ENCODE data around the gene SBSN. TPM values are rescaled to one million over a fixed set of nuclear protein-coding genes. Genes with fewer than 3 reads are reported as not detected.

Gene SBSN
- total and polyA plus RNA-seq, 2 experiments from 2014 or later = 0.19 TPM; not detected in 1

- no peaks in the 10 kb centered on the region for H3K4me1 ChIP-seq (ENCODE audit: insufficient read depth)
- H3K4me3 ChIP-seq = no peak overlapping the region
- H3K9me2 ChIP-seq (replicated peaks; ENCODE audit: insufficient read depth) = no peaks in the 10 kb centered on the region
- DNase-seq (ENCODE audit: low spot score) = no peak
- H3K79me2 ChIP-seq = no peaks in the 10 kb centered on the region
- H3K9me3 ChIP-seq (ENCODE audit: low read depth) = no peaks in the 10 kb centered on the region
- H3K27me3 ChIP-seq = peaks cover 2% of the 10 kb centered on the region
- no peak overlapping the region for H3K27ac ChIP-seq
- no peak overlapping the region for H3K4me2 ChIP-seq
- TF ChIP-seq EZH2 (IDR thresholded peaks at IDR 0.05; ENCODE audit: borderline replicate concordance) (no peak), EZH2phosphoT487 (IDR thresholded peaks at IDR 0.05; ENCODE audit: low read depth, severe bottlenecking, unreplicated experiment) (no peak), CTCF (IDR thresholded peaks at IDR 0.05; ENCODE audit: poor library complexity) (no peak)
- 75% methylated on average over 17 of the region's 19 CpGs for WGBS (ENCODE audit: low lambda C conversion rate, missing lambda C conversion rate)
- H3K36me3 ChIP-seq (replicated peaks; ENCODE audit: insufficient read depth, low read depth) = no peaks in the 10 kb centered on the region
- no peaks in the 10 kb centered on the region for H4K20me1 ChIP-seq (ENCODE audit: insufficient read depth, poor library complexity, severe bottlenecking)
- H2AFZ ChIP-seq = no peak overlapping the region
Measured at GRCh38 chr19:35529241-35530218, 1.4 kb upstream of the SBSN start.

GRCh38 chr19:35525873-35526272 is 2.2 kb downstream of the SBSN start:
- H4K20me1 ChIP-seq (ENCODE audit: insufficient read depth, poor library complexity, severe bottlenecking) = no peaks in the 10 kb centered on the region
- H3K9me2 ChIP-seq (replicated peaks; ENCODE audit: insufficient read depth) = no peaks in the 10 kb centered on the region
- 71% methylated on average over 4 of the region's 4 CpGs for WGBS (ENCODE audit: low lambda C conversion rate, missing lambda C conversion rate)
- H3K4me1 ChIP-seq (ENCODE audit: insufficient read depth) = no peaks in the 10 kb centered on the region
- H3K36me3 ChIP-seq (replicated peaks; ENCODE audit: insufficient read depth, low read depth) = no peaks in the 10 kb centered on the region
- peaks cover 7% of the 10 kb centered on the region for H3K27me3 ChIP-seq
- H3K4me3 ChIP-seq = no peak overlapping the region
- no peaks in the 10 kb centered on the region for H3K9me3 ChIP-seq (ENCODE audit: low read depth)
- H3K27ac ChIP-seq = no peak overlapping the region
- TF ChIP-seq EZH2phosphoT487 (IDR thresholded peaks at IDR 0.05; ENCODE audit: low read depth, severe bottlenecking, unreplicated experiment) (no peak), CTCF (IDR thresholded peaks at IDR 0.05; ENCODE audit: poor library complexity) (no peak), EZH2 (IDR thresholded peaks at IDR 0.05; ENCODE audit: borderline replicate concordance) (no peak)
- H3K4me2 ChIP-seq = no peak overlapping the region
- DNase-seq (ENCODE audit: low spot score) = no peak
- no peak overlapping the region for H2AFZ ChIP-seq
- H3K79me2 ChIP-seq = no peaks in the 10 kb centered on the region

GRCh38 chr19:35524181-35524837 is 3.8 kb downstream of the SBSN start:
- no peak for TF ChIP-seq CTCF (IDR thresholded peaks at IDR 0.05; ENCODE audit: poor library complexity)
- no peak overlapping the region for H3K27ac ChIP-seq
- H2AFZ ChIP-seq = no peak overlapping the region
- no peaks in the 10 kb centered on the region for H3K9me3 ChIP-seq (ENCODE audit: low read depth)
- 16% methylated on average over 10 of the region's 11 CpGs for WGBS (ENCODE audit: low lambda C conversion rate, missing lambda C conversion rate)
- H4K20me1 ChIP-seq (ENCODE audit: insufficient read depth, poor library complexity, severe bottlenecking) = no peaks in the 10 kb centered on the region
- peaks cover 7% of the 10 kb centered on the region for H3K27me3 ChIP-seq
- H3K79me2 ChIP-seq = no peaks in the 10 kb centered on the region
- DNase-seq (ENCODE audit: low spot score) = no peak
- no peaks in the 10 kb centered on the region for H3K9me2 ChIP-seq (replicated peaks; ENCODE audit: insufficient read depth)
- H3K4me3 ChIP-seq = no peak overlapping the region
- H3K4me1 ChIP-seq (ENCODE audit: insufficient read depth) = no peaks in the 10 kb centered on the region
- H3K36me3 ChIP-seq (replicated peaks; ENCODE audit: insufficient read depth, low read depth) = no peaks in the 10 kb centered on the region
- H3K4me2 ChIP-seq = no peak overlapping the region

Data from hepatocyte (in vitro differentiated cells).